ENCODE results near the gene BIRC3. TPM values are rescaled to one million over a fixed set of nuclear protein-coding genes. Genes with fewer than 3 reads are reported as not detected.

Gene BIRC3
- total and polyA plus RNA-seq, 2 of the 4 experiments (the other 2 are of a cell fraction) = 2.2 to 5.0 TPM

- no peak overlapping the region for H2AFZ ChIP-seq (replicated peaks; ENCODE audit: low read length, poor library complexity)
- no peak overlapping the region for H2BK5ac ChIP-seq (ENCODE audit: low read depth, low read length, poor library complexity, severe bottlenecking)
- POLR2A ChIA-PET (ENCODE audit: unreplicated experiment) = no interaction called here
- dilution Hi-C loops (cut with HindIII; ENCODE audit: low sequenced_read_pairs, unreplicated experiment) = no loop called here
- no peaks in the 10 kb centered on the region for H3K36me3 ChIP-seq (ENCODE audit: control insufficient read depth, insufficient read depth, low read length)
- no peak overlapping the region for H2BK120ac ChIP-seq (ENCODE audit: low read depth, low read length)
- H3K79me1 ChIP-seq (ENCODE audit: low read depth in 1 of 2, low read length in 2 of 2) = no peaks in the 10 kb centered on the region
- H3K18ac ChIP-seq (ENCODE audit: low read depth, low read length) = no peak overlapping the region
- H3K4me3 ChIP-seq (ENCODE audit: insufficient read depth, low read depth, low read length) = no peak overlapping the region
- no peak overlapping the region for H3K4ac ChIP-seq (ENCODE audit: low read depth, low read length)
- no peaks in the 10 kb centered on the region for H3K9me1 ChIP-seq (ENCODE audit: insufficient read depth, low read length)
- H4K5ac ChIP-seq (ENCODE audit: low read depth, low read length) = no peak overlapping the region
- H2BK15ac ChIP-seq (ENCODE audit: low read depth, low read length) = no peak overlapping the region; the same call in 2 of the 3 replicates
- H3K4me1 ChIP-seq (ENCODE audit: control insufficient read depth, insufficient read depth, low read length) = peaks cover 5% of the 10 kb centered on the region
- no peak for DNase-seq
- H3K23ac ChIP-seq (ENCODE audit: low read depth, low read length) = no peak overlapping the region
- H3K9ac ChIP-seq (ENCODE audit: low read depth, low read length) = no peak overlapping the region
- ATAC-seq (ENCODE audit: low read depth) = no peak
- no peaks in the 10 kb centered on the region for H3K27me3 ChIP-seq (ENCODE audit: control insufficient read depth, insufficient read depth, low read length)
- no peaks in the 10 kb centered on the region for H3K9me3 ChIP-seq (ENCODE audit: control insufficient read depth, insufficient read depth, low read length)
- WGBS, 2 experiments (ENCODE audit: extremely low coverage in 2 of 2, insufficient read length in 1 of 2) = no CpG with 5 or more reads among the region's 1 CpG
- no peak overlapping the region for H2BK20ac ChIP-seq (ENCODE audit: low read depth, low read length)
- no peak overlapping the region for H2AK9ac ChIP-seq (replicated peaks; ENCODE audit: low read depth, low read length, poor library complexity)
- intact Hi-C loops (cut with micrococcal nuclease) = no loop called here
- no peak overlapping the region for H4K8ac ChIP-seq (ENCODE audit: low read depth in 2 of 2, low read length in 2 of 2)
- H3K14ac ChIP-seq (replicated peaks; ENCODE audit: low read depth, low read length) = no peak overlapping the region
- H2AK5ac ChIP-seq (ENCODE audit: low read depth, low read length) = no peak overlapping the region
- H4K91ac ChIP-seq (ENCODE audit: insufficient read depth, low read depth, low read length) = no peak overlapping the region
- H3K27ac ChIP-seq (ENCODE audit: insufficient read depth, low read length) = no peak overlapping the region
- CTCF ChIA-PET = interaction anchor here (1.0 kb wide), 1 partner anchor 50 kb away, joined by 3 read pairs; no protein-coding TSS in a partner anchor
- H3K56ac ChIP-seq (ENCODE audit: extremely low read depth, insufficient read depth, low read length) = no peak overlapping the region
- in situ Hi-C loops (cut with MboI; ENCODE audit: low sequenced_read_pairs) = loop anchor here (25.0 kb wide), 1 partner anchor 95 kb away; no protein-coding TSS in a partner anchor
- no peaks in the 10 kb centered on the region for H4K20me1 ChIP-seq (ENCODE audit: insufficient read depth, low read length)
- TF ChIP-seq USF2 (IDR thresholded peaks at IDR 0.05; ENCODE audit: low read depth, low read length) (no peak), CTCF (conservative IDR thresholded peaks at IDR 0.05; ENCODE audit: low read depth, low read length) (no peak), BHLHE40 (IDR thresholded peaks at IDR 0.05; ENCODE audit: low read depth, low read length) (no peak), MAFK (IDR thresholded peaks at IDR 0.05; ENCODE audit: low read depth, low read length) (no peak), ELK1 (IDR thresholded peaks at IDR 0.05; ENCODE audit: borderline replicate concordance, low read depth, low read length) (no peak), NFE2L2 (IDR thresholded peaks at IDR 0.05; ENCODE audit: low read depth, low read length) (no peak), RFX5 (IDR thresholded peaks at IDR 0.05; ENCODE audit: low read depth, low read length) (no peak), MAZ (IDR thresholded peaks at IDR 0.05; ENCODE audit: borderline replicate concordance, low read depth, low read length) (no peak), POLR2A (IDR thresholded peaks at IDR 0.05; ENCODE audit: low read depth, low read length) (no peak)
- no TSS peak for BruUV-seq (replicated peaks)
- no peak overlapping the region for H3K4me2 ChIP-seq (ENCODE audit: low read depth, low read length)
Measured at GRCh38 chr11:102291831-102292230, 25.5 kb upstream of the BIRC3 start.

Measured in IMR-90 (cell line).